Endothelial cell of umbilical vein (primary cell): ENCODE data around the gene POLR3A.

Source experiments
- EZH2 ChIP-seq: IDR thresholded peaks from 2 replicates; pipeline ENCODE4 v1.6.1; 2012; ENCODE audit warnings: borderline replicate concordance, low read depth, mild to moderate bottlenecking, moderate library complexity, low read length, inconsistent platforms; ENCODE audit not compliant: severe bottlenecking
- FOS ChIP-seq: IDR thresholded peaks from 2 replicates; pipeline ENCODE4 v1.6.1; 2011; ENCODE audit warnings: mild to moderate bottlenecking, low read length, moderate library complexity, borderline replicate concordance; ENCODE audit not compliant: insufficient read depth
- JUN ChIP-seq: IDR thresholded peaks from 2 replicates; pipeline ENCODE4 v1.6.1; 2011; ENCODE audit warnings: borderline replicate concordance, low read depth; ENCODE audit not compliant: insufficient read length, insufficient read depth
- POLR2A ChIP-seq: IDR thresholded peaks from 2 replicates; pipeline ENCODE4 v1.6.1; 2012; ENCODE audit warnings: low read depth, mild to moderate bottlenecking, control low read depth, low read length
- POLR2AphosphoS5 ChIP-seq: IDR thresholded peaks from 2 replicates; pipeline ENCODE4 v1.6.1; 2012; ENCODE audit warnings: low read depth, mild to moderate bottlenecking, control low read depth, low read length, moderate library complexity; ENCODE audit not compliant: insufficient read depth
- TF ChIP-seq, protein P1 (sequence below), 2 donors: IDR thresholded peaks; 1 replicate in 1 of 2; 2 replicates in 1 of 2; pipeline ENCODE4 v1.5.1; 2011; ENCODE audit warnings: low read length in 2 of 2, mild to moderate bottlenecking in 2 of 2, moderate library complexity in 2 of 2, control low read depth in 1 of 2, inconsistent platforms in 1 of 2, low read depth in 1 of 2; ENCODE audit not compliant: insufficient read depth in 1 of 2; ENCODE audit errors: extremely low read depth in 1 of 2

DNA sequence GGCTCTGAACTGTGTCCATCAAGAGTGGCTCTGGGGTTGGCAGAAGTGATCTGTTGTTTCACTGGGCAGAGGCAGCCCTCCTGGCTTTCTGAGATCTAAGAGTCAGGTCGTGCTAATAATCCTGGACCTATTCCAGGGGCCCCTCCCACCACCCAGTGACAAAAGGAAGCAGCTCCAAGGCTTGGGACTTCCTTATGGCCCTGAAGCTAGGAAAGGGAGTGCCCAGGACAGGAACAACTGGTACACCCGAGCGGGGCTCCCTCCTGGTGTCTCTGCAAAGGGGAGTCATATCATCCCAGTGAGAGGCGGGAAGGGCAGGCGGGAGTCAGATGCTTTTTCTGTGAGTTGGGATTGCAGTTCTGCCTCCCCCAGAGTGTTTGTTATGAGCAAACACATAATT, 36.7 kb upstream of the POLR3A start:
- TF ChIP-seq, protein P1, sequence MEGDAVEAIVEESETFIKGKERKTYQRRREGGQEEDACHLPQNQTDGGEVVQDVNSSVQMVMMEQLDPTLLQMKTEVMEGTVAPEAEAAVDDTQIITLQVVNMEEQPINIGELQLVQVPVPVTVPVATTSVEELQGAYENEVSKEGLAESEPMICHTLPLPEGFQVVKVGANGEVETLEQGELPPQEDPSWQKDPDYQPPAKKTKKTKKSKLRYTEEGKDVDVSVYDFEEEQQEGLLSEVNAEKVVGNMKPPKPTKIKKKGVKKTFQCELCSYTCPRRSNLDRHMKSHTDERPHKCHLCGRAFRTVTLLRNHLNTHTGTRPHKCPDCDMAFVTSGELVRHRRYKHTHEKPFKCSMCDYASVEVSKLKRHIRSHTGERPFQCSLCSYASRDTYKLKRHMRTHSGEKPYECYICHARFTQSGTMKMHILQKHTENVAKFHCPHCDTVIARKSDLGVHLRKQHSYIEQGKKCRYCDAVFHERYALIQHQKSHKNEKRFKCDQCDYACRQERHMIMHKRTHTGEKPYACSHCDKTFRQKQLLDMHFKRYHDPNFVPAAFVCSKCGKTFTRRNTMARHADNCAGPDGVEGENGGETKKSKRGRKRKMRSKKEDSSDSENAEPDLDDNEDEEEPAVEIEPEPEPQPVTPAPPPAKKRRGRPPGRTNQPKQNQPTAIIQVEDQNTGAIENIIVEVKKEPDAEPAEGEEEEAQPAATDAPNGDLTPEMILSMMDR (IDR thresholded peaks at IDR 0.05; ENCODE audit: extremely low read depth in 1 of 2, insufficient read depth in 1 of 2, low read depth in 1 of 2, low read length in 2 of 2), result no peak
- no peak for TF ChIP-seq POLR2A
- TF ChIP-seq EZH2, result no peak
- no peak for TF ChIP-seq FOS
- TF ChIP-seq JUN, result no peak
- no peak for TF ChIP-seq POLR2AphosphoS5
